Stimulated activated CD8-positive, alpha-beta memory T cell treated with anti-CD3 and anti-CD28 coated beads, Interleukin-4, amount 100 ng/mL, for 48 hours (primary cell): Measurements from ENCODE around the gene GNLY.
"Not testable (repeated sequence)": the region's sequence is repeated elsewhere in the genome, so short reads cannot be mapped to it uniquely, and the experiment has no call there.

Source experiments
- DNase-seq: peaks from one replicate; pipeline ENCODE4 v3.0.0-alpha.2; 2020

The GNLY gene

DNA sequence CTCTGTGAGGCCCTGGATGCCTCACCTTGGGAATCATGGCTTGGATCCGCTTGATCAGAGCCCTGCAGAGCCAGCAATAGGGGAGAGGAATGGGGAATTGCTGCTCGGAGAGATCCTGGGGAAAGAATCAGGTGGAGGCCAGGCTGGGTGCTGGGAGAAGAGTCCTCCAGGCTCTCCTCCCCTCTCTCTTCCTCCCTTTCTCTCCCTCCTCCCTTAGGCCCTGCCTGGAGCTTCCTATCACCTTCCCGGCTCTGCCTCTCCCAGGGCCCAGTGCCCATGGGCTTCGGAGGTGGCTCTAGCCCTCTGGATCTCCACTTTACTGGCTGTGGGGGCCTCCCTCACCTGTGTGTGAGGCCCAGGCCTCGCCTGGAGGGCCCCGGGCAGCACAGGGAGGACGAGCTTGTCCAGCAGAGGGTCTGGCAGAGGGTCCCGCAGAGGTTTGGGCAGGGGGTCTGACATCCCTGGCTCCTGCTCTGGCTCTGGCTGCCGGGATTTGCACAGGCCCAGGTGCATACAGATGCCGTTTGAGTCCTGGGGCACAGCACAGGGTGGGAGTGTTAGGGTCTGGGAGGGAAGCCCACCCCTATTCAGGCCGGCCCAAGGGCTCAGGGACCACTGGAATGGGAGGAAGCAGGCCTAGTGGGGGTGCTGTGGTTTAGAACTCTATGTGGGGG is 28.8 kb upstream of the GNLY start:
- DNase-seq = no peak

DNA sequence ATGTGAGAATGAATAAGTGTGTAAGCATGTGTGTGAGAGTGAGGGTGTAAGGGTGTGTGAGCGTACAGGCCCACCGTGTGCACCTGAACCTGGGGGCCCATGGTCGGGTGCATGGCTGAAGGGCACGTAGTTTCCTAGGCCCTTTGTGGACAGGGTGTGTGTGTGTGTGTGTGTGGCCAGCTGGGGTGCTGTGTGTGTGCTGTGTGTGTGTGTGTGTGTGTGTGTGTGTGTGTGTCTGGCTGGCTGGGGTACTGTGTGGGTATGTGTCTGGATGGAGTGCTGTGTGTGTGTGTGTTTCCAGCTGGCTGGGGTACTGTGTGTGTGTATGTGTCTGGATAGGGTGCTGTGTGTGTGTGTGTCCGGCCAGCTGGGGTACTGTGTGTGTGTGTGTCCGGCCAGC is 28.1 kb upstream of the GNLY start:
- DNase-seq = no peak

DNA sequence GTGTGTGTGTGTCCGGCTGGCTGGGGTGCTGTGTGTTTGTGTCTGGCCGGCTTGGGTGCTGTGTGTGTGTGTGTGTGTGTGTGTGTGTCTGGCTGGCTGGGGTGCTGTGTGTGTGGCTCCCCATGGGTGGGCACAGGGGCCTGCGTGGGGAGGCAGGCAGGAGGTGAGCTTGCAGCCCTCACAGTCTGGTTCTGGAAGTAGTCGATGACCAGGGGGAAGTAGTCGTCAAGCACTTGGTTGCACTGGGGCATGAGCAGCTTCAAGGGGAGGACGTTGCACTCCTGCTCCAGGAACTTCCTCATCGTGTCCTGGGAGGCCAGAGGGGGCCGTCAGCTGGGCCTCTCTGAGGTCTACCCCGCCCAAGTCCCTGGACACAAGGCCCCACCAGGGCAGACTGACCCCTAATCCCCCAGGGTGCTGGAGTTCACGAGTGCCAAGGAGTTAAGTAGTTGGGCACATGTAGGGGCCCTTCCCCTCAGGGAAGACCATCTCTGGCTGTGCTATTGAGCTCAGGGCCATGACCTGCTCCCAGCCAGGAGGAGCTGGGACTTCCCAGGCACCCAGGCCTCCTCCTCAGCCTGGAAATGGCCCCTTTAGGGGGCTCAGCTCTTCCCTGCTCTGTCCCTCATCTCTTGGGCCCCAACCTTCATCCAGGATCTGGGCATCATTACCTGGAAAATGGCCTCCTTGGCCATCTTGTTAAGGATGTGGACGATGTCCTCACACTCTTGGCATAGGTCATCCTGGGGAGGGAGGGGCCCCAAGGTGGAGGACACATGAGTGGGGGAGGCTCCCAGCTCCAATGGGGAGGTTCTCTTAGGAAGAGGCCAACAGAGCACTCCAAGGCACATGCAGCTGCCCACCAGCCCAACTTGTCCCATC is 27.5 kb upstream of the GNLY start:
- DNase-seq = no peak

DNA sequence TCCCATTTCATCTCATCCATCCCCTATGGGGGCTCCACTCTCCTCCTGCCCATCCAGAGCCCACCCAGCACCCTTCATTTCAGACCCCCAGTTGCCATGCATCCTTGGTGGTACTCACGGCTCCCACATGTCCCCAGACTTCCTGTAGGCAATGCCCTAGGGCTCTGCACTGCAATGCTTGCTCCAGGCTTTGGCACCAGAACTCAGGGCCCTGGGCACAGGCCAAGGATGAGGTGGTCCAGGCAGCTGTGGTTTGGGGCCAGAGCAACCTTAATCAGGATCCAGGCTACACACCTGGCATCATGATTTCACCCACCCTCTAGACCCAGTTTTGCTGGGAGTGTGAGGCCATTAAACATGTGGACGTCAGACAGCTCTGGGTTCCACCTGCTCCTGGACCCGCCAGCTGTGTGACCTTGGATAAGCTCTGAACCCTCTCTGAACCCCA is 26.6 kb upstream of the GNLY start:
- DNase-seq = no peak

DNA sequence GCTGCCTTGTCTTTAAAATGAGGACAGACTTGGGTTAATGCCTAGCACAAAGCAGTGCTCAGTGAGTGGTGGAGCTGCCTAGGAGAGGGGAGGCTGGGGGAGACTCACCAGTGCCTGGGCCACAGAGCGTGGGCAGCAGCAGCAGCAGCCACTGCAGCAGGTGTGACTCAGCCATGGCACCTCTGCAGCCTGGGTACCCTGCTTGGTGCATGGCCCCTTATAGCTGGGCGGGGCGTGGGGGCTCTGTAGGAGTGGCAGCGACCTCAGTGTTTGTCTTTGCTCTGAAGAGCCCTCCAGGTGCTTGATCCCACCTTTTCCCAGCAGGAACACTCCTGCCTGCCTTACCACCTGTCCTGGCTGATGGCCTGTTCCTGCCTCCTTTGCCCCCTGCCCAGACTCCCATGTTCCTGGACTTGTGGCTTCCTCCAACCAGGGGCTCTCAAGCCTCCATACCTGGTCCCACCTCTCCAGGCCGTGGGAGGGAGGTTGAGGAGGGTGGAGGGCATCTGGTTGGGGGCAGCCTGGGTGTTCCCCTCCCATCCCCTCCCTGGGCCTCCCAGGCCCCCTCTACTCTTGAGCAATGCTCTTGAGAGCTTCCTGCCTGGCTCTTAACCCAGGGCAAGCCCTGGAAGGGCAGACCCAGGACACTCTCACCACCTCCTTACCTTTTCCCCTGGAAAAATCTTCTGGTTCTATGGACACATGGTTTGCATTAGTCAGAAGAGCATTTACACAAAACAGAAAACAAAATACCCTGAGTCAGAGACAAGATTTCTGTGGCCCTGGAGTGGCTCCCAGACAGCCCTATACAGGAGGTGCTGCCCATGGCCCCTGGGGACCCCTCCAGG is 25.9 kb upstream of the GNLY start, which contains the start of gene SFTPB:
SFTPB (minus strand) TSS at position 191 of the 848 bp plus-strand sequence; CDS start at position 175, 16 bp downstream.
- DNase-seq = no peak

DNA sequence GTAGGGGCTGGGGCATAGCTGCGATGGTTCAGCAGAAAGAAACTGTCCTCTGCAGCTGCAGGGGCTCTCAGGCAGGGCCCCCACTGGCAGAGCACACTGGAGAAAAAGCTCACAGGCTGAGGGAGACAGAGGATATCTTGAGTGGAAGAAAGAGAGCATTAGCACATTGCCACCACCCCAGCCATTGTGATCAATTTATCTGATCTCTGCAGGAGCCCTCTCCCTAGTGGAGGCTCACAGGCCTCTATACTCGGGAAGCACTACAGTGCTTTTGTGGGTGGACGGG is 25.4 kb upstream of the GNLY start:
- DNase-seq = no peak

DNA sequence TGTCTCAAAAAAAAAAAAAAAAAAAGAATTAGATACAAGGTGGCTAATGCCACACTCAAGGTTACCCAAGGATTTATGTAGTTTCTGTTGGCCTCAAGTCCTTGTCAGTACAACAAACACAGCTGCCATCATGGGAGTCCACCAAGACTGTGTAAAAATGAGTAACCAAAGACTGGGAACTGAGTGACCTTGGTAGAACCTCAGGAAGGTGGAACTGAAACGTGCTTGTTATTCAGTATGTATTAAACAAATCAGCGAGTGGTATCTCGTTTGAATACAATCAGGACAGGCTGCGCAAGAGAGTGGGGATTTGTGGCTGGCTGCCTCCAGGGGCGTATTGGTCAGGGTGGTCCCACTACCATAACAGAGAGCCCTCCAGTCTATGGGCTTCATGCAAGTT is 24.6 kb upstream of the GNLY start:
- no peak for DNase-seq

DNA sequence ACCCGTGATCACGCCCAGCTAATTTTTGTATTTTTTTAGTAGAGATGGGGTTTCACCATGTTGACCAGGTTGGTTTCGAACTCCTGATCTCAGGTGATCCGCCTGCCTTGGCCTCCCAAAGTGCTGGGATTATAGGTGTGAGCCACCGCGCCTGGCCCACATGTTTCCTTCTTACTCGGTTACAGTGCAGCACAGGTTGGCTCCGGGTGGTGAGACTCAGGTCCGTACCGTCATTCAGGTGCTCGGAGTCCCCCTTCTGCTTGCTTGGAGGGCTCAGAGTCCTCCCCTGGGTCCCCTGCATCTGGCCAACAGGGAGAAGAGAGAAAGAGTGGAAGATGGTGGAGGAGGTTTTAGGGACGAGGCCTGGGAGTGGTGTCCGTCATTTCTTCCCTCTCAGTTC is 23.7 kb upstream of the GNLY start:
- not testable (repeated sequence) for DNase-seq

DNA sequence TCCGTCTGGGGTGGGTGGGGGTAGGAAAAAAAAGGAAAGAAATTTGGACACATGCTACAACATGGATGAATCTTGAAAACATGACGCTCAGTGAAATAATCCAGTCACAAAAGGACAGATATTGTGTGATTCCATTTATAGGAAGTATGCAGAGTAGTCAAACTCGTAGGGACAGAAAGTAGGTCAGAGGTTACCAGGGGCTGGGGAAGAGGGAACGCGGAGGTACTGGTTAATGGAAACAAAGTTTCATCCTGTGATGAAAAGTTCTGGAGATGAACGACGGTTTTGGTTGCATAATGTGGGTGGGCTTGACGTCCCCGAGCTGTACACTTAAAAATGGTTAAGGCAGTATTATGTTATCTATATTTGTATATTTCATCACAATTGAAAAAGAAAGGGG is 21.7 kb upstream of the GNLY start:
- no peak for DNase-seq

DNA sequence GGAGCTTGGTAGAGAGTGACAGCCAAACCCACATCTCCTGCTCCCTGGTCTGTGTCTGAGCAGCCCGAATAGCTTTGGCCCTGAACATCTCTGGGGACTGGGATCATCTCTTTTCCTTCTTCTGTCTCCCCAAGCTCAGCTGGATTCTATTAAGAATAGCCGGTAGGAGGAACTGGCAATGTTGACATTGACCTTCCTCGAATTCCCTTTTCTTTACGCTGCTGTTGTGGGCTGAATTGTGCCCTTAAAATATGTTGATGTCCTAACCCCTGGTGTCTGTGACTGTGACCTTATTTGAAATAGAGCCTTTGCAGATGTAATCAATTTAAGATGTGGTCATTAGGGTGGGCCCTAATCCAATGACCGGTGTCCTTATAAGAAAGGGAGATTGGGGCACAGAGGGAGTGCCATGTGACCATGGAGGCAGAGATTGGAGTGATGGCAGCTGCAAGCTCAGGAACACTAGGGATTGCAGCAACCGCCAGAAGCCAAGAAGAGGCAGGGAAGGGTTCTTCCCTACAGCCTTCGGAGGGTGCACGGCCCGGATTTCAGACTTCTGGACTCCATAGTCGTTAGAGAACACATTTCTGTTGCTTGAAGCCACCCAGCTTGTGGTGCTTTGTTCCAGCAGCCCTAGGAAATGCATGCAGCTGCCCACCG is 20.3 kb upstream of the GNLY start:
- DNase-seq = no peak

DNA sequence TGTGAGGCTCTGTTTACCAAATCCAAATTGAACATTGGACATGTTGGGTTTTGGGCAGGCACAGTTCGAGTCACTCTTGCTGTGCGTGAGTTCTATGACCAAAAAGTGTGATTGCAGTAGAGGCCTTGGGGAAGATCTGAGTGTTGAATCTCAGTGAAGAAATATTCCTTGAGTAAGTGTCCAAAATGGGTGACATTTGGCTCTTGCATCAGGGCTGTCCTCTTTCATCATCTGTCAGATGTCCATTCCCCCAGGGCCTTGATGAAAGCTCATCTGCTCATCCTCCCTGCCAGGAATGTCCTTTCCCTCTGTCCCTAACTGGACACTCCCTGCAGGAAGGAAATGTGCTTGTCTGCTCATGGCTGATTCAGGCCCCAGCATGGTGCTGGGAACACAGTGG is 19.7 kb upstream of the GNLY start:
- DNase-seq = no peak

DNA sequence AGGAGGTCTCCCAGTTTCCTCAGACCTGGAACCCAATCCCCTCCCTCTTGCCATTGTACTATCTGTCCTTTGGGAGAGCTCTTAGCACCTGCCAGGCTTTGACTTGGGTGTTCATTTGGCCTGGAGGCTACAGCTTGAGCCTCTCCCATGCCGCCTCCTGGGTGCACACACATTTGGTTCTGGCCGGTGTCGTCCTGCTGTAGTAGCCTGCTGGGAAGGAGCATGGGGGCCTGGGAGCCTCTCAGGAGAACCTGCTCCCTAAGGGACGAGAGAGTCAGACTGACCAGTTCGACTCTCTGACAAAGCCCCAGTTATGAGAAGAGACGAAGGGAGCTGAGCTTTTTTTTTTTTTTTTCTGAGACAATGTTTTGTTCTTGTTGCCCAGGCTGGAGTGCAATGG is 18.7 kb upstream of the GNLY start:
- no peak for DNase-seq

DNA sequence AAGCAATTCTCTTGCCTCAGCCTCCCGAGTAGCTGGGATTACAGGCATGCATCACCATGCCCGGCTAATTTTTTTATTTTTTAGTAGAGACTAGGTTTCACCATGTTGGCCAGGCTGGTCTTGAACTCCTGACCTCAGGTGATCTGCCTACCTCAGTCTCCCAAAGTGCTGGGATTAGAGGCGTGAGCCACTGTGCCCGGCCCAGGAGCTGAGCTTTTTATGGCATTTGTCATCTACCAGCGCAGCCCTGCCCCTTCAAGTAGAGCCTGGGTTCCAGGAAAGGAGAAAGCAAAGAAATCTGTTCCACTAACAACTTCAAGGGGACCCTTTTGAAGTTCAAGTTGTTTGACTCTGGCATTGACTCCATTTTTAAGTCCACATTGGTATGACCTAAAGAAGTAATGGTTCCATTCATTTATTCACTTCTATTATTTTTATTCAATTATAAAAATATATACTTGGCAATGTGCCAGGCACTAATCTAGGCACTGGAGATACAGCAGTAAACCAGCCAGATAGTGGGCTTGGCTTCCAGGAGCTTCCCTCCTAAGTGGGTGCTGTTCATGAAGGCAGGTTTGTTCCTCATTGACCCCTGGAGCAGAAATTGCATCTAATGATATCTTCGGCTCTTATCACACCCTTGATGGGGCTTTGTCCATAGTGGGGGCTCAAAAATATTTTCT is 18.2 kb upstream of the GNLY start:
- DNase-seq = no peak

DNA sequence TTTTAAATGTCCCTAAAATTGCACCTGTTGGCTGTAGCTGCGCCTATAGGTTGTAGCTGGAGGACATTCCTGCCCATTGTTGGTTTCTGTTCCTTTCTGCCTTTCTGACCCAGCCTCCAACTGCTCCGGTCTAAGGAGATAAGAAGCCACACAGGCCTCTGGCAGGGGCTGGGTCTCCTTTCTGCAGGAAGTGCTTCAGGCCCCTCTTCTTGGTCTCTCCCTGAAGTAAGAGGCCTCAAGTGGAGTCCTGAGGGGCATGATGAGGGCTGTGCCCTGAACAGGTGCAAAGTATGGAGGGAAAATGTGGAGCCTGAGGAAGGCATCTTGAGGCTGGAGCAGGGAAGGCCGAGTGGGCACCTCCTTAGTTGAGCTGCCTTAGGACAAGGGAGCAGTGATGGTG is 15.8 kb upstream of the GNLY start:
- peak; percentile 21 for DNase-seq

DNA sequence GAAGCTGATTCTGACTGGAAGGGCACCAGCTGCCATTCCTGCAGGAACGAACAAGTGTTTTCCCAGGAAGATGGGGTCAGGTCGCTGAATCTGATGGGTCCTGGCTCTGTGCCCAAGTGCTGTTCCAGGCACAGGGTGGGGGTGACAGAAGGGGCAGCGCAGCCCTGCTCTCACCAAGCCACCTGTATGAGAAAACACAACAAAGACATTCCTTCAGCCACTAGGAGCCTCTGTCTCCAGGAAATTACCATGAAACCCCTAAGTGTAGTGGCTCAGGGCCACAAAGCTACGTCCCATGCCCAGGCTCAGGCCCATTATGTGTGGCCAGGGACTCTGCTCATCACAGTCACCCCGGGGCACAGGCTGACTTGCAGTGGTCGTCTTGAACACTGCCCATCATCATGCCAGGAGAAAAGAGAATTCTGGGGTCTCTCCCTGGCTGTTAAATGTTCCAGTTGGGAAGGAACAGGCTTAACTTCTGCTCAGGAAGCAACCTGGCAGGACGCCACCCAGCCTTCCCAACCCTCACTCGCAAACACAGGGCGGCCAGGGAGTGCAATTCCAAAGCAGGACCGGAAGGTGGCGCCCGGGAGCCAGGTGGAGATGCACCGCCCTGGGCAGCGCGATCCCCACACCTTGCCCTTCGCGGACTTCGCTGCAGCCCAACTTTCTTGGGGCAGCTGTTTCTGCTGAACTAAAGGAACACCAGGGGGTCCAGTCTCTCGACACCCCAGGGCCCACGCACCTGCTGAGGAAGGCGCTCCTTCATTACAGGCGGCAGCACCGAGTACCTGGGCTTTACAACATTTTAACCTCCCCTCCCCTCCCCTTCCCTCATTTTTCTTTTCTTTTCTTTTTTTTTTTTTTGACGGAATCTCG is 15.1 kb upstream of the GNLY start:
- DNase-seq = peak; percentile 90

DNA sequence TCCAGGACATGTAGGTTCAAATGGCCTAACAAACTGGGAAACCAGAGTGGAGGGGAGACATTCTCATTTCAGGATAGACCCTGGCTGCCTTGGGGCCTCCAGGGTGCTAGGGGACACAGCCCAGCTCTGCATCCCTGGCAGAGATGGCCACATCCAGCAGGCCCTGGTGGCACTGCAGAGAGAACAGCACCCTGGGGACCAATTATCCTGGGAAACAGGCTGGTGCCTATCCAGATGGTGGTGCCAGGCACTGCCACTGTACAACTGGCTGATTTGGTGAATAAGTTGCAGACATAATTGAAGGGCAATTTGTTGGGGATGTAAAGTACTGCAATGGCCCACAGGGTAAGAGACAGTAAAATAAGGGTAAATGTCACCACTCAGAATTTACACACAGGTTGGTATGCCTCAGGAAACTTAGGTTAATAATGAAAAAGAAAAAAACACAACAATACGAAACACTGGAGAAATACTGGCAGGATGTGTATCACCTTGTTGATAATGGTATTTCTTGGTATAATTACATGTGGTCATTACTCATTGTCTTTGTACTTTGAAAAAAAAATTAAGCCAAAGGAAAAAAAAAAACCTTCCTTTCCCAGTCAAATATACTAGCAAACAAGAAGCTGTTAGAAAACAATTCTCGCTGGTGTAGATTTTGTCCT is 13.3 kb upstream of the GNLY start:
- no peak for DNase-seq

DNA sequence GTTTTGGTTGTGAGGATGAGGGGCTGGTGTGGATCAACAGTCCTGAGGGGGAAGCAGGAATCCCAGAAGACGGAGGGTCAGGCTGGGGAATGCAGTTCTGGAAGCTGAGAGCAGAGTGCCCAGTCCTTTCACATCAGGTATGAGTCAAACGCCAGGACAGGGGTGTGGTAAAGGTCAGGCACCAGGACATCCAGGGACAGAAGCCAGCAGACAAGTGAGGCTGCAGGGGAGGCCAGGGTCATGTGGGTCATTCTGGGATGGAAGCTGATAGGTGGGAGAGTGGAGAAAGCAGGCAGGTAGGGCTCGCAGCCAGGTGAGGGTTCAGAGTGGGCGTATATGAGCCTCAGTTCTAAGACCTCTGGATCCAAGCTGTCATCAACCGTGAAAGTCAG is 12.8 kb upstream of the GNLY start:
- no peak for DNase-seq

DNA sequence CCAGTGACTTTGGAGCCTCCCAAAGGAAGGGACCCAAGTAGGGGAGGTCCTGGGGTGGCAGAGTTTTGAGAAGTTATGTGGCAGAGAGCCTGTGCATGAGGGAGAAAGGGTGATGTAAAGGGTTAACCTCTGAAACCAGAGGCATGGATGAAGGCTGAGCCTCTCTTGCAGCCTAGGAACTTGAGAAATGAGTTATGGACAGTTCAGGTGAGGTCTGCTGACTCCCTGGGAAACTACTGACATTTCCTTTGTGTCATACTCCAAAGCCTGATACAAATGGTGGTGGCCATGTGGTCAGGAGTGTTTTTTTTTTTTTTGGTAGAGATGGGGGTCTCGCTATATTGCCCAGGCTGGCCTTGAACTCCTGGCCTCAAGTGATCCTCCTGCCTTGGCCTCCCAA is 12.4 kb upstream of the GNLY start:
- DNase-seq = peak; percentile 17

DNA sequence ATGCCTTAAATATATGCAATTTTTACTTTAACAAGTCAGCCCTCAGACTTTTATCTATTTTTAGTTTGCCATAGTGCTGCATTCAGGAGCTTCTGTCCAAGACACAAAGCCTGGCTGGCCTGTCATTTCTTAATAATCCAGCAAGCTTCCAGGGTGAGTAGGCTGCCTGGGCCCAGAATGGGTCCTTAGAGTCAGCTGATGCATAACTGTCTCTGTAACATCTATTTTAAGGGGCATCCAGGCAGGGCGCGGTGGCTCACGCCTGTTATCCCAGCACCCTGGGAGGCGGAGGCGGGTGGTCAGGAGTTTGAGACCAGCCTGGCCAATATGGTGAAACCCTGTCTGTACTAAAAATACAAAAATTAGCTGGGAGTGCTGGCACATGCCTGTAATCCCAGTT is 11.8 kb upstream of the GNLY start:
- DNase-seq = peak; percentile 18

DNA sequence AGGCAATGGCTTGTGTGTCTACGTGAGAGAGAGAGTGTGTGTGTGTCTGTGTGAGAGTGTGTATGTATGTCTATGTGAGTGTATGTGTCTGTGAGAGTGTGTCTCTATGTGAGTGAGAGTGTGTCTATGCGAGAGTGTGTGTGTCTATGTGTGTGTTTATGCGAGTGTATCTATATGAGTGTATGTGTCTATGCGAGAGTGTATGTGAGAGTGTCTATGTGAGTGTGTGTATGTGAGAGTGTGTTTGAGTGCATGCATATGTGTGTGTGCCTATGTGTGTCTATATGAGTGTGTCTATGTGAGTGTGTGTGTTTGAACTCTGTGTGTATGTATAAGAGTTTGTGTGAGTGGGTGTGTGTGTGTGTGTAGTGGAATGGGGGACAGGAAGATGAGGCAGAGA is 9.8 kb upstream of the GNLY start:
- DNase-seq = no peak

DNA sequence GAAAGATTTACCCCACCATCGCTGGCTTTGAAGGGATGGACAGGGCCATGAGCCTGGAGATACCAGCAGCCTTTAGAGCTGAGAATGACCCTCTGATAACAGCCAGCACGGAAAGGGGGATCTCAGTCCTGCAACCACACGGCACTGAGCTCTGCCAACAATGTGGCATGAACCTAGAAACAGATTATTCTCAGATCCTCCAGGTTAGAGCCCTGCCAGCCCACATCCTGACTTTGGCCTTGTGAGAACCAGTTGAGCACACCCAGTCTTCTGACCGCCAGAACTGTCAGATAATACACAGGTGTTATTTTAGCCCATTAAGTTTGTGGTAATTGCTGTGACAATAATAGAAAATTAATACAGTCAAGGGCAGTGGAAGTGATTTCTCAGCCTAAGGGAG is 9.4 kb upstream of the GNLY start:
- DNase-seq = peak; percentile 20
